Right lobe of liver (tissue), 4 donors: Measurements from ENCODE around the gene COL28A1.

Experiments
- CTCF ChIP-seq, 4 donors: fragments of 200-600 bp in 3 of 4; fragments of 450-650 bp in 1 of 4; IDR thresholded peaks; one replicate each; pipeline versions ENCODE4 v1.5.1 to v1.8.0; 2016 to 2022; ENCODE audit warnings: antibody characterized with exemption in 4 of 4, mild to moderate bottlenecking in 2 of 4
- POLR2A ChIP-seq: fragments of 450-650 bp; IDR thresholded peaks from one replicate; pipeline ENCODE4 v1.6.1; 2017; ENCODE audit warnings: antibody characterized with exemption, mild to moderate bottlenecking
- donor health status: DM: no; HTN: no; CAD: no.
- donor health status: DM: no; HTN: no; CAD: no.
- donor health status: DM: no; HTN: yes; CAD: no.

DNA sequence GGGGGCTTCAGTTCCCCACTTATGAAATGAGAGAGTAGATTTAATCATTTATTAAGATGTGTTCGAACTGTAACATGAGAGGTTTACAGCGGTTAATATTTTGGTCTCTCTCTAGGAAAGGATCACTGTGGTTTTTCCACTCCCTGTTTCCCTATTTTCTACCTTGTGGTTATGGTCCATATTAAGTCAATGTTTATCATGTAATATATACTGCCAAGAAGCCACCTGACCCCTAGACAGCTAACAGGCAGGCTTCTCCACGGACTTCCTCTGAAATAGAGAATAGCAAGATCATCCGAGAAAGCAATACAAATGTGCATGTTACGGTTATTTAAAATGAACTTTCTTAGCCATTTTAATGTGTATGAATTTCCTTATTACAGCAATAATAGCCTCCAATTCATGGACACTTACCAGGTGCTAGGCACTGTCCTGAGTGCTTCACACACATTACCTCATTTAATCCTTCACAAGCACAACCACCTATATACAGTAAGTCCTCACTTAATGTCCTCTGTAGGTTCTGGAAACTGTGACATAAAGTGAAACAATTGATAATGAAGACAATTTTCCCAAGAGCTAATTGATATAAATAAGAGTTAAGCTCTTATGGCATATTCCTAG lies 835 bp upstream of the COL28A1 start:
- TF ChIP-seq CTCF (IDR thresholded peaks at IDR 0.05): no peak
- TF ChIP-seq POLR2A: no peak
